CD4-positive, alpha-beta T cell (primary cell): ENCODE measurements around the gene PRDX2. TPM values are rescaled to one million over a fixed set of nuclear protein-coding genes. Genes with fewer than 3 reads are reported as not detected.

Experiments used
- ATAC-seq: fragments of 200-7000 bp; cut with Tn5 transposase; one replicate; pipeline ENCODE4 v1.10.0; 2022; ENCODE audit warnings: mild to moderate bottlenecking; ENCODE audit not compliant: poor library complexity
- CTCF ChIA-PET: fragments of 350-600 bp; sonication (Branson Sonifier 250); formaldehyde crosslinking; loops from one replicate; lab custom pipeline; 2021; ENCODE audit warnings: antibody characterized with exemption, inconsistent platforms; lab: Charles Lee
- POLR2A ChIA-PET: fragments of 350-600 bp; sonication (Branson Sonifier 250); formaldehyde crosslinking; loops from one replicate; lab custom pipeline; 2021; ENCODE audit warnings: antibody characterized with exemption, inconsistent platforms; lab: Charles Lee
- DNase-seq, 14 experiments: peaks; one replicate each; pipeline ENCODE4 v3.0.0-alpha.2; 2013 to 2020; ENCODE audit warnings: mixed read lengths in 2 of 14
- H3K27ac ChIP-seq, 2 donors: one replicate each; pipeline versions ENCODE4 v1.5.1 to v1.7.0; 2013; ENCODE audit warnings: low read length in 2 of 2, low read depth in 1 of 2, mild to moderate bottlenecking in 1 of 2
- H3K27me3 ChIP-seq, 2 experiments: 1 replicate in 1 of 2; 2 replicates in 1 of 2; pipeline versions ENCODE4 v1.6.1 to v1.7.0; 2013; ENCODE audit warnings: low read length in 2 of 2, control low read depth in 1 of 2, mild to moderate bottlenecking in 1 of 2, moderate library complexity in 1 of 2; ENCODE audit not compliant: insufficient read depth in 2 of 2, control insufficient read depth in 1 of 2
- H3K36me3 ChIP-seq: one replicate; pipeline ENCODE4 v1.6.1; 2013; ENCODE audit warnings: low read length, control low read depth; ENCODE audit not compliant: insufficient read depth
- H3K4me1 ChIP-seq: one replicate; pipeline ENCODE4 v1.6.1; 2013; ENCODE audit warnings: low read length, control low read depth; ENCODE audit not compliant: insufficient read depth
- H3K4me3 ChIP-seq: one replicate; pipeline ENCODE4 v1.5.1; 2013; ENCODE audit warnings: mild to moderate bottlenecking, low read length, moderate library complexity
- H3K9me3 ChIP-seq, 2 experiments: 1 replicate in 1 of 2; 2 replicates in 1 of 2; pipeline versions ENCODE4 v1.6.1 to v1.7.0; 2013; ENCODE audit warnings: low read length in 2 of 2, mild to moderate bottlenecking in 2 of 2, control low read depth in 1 of 2, moderate library complexity in 1 of 2; ENCODE audit not compliant: control insufficient read depth in 1 of 2, insufficient read depth in 1 of 2
- H3K27ac Mint-ChIP-seq: one replicate; pipeline ENCODE4 v1.8.0; 2020; ENCODE audit warnings: mixed read lengths
- H3K27me3 Mint-ChIP-seq: one replicate; pipeline ENCODE4 v1.8.0; 2021; ENCODE audit warnings: mixed read lengths
- H3K36me3 Mint-ChIP-seq: one replicate; pipeline ENCODE4 v1.8.0; 2021; ENCODE audit warnings: low read depth, mixed read lengths
- H3K4me1 Mint-ChIP-seq: one replicate; pipeline ENCODE4 v1.8.0; 2021; ENCODE audit warnings: low read depth, mixed read lengths
- H3K4me3 Mint-ChIP-seq: one replicate; pipeline ENCODE4 v1.8.0; 2020; ENCODE audit warnings: mild to moderate bottlenecking, mixed read lengths
- H3K9me3 Mint-ChIP-seq: one replicate; pipeline ENCODE4 v1.8.0; 2020; ENCODE audit warnings: mixed read lengths
- intact Hi-C, 2 experiments: fragments of 100-400 bp; cut with DNase I in 1 of 2; cut with micrococcal nuclease in 1 of 2; formaldehyde crosslinking; loops; one replicate each; pipeline versions ENCODE4 v1.15.1 to v1.9.0; 2023 to 2025; cut with DNase I, micrococcal nuclease
- total RNA-seq, 174 experiments: library from RNA in 2 of 174; stranded (reverse) in 2 of 174; gene quantifications; one replicate each; pipeline ENCODE4 v1.2.3 and lab custom pipeline; 2021 to 2026
- TF ChIP-seq, protein P1 (sequence below): fragments of 200-600 bp; IDR thresholded peaks from one replicate; pipeline ENCODE4 v1.8.0; 2022; ENCODE audit warnings: antibody characterized with exemption, mild to moderate bottlenecking

Gene PRDX2
- total RNA-seq, 2 experiments from 2014 or later = 59.7 to 65.9 TPM

DNA sequence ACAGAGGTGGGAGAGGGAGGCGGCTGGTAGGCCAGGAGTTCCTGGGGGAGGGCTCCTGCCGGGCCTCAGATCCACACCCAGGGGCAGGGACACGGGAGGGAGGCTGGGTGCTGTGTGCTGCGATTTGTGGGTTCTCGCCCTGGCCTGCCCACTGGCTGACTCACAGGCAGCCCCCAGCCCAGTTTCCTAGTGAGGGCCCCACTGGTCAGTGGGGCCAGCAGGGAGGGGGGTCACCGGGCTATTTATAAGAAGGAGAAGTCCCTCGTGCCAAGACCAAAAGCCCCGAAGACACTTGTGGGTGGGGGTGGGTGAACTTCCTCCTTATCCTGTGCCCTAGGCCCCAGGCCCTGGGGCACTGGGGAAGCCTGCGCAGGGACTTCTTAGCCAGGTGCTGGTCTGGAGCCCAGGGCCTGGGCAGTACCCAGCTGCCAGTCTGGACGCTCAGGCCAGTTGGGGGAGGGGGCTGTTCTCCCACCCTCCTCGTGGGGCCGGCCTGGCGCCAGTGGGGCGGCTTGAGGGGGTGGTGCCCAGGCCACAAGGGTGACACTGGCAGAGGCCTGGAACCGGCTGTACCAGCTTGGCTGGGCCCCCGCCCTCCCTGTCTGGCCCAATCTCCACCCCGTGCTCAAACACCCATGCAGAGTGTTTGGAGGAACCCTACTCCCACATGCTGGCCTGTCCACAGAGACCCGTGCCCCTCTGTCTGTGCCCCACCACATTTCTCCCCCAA, 15.3 kb downstream of the PRDX2 start:
- DNase-seq (peak in 4 of 14 experiments; percentile 13 to 75 (median 57)), ATAC-seq (no peak)
- Histone ChIP-seq H3K4me1 (peaks cover 87% of the 10 kb centered on the region), H3K27ac (peak overlapping the region; percentile 91 to 98), H3K9me3 (no peaks in the 10 kb centered on the region), H3K4me3 (no peak overlapping the region), H3K36me3 (no peaks in the 10 kb centered on the region), H3K27me3 (no peaks in the 10 kb centered on the region)
- ChIA-PET CTCF (interaction anchor here (0.7 to 1.1 kb wide), 2 partner anchors 9 to 10 kb away, joined by 3 to 4 read pairs; no protein-coding TSS in a partner anchor), POLR2A (interaction anchor here (4.0 kb wide), 1 partner anchor 9 kb away, joined by 31 read pairs; no protein-coding TSS in a partner anchor)
- no peak overlapping the region for H3K4me3 Mint-ChIP-seq
- intact Hi-C loops = loop anchor here in 1 of 2 experiments (10.0 kb wide), 1 partner anchor 148 kb away; the partner anchor contains the start of genes CALR and FARSA
- peaks cover 44% of the 10 kb centered on the region for H3K4me1 Mint-ChIP-seq
- H3K27ac Mint-ChIP-seq = peak overlapping the region; percentile 32
- TF ChIP-seq, protein P1, sequence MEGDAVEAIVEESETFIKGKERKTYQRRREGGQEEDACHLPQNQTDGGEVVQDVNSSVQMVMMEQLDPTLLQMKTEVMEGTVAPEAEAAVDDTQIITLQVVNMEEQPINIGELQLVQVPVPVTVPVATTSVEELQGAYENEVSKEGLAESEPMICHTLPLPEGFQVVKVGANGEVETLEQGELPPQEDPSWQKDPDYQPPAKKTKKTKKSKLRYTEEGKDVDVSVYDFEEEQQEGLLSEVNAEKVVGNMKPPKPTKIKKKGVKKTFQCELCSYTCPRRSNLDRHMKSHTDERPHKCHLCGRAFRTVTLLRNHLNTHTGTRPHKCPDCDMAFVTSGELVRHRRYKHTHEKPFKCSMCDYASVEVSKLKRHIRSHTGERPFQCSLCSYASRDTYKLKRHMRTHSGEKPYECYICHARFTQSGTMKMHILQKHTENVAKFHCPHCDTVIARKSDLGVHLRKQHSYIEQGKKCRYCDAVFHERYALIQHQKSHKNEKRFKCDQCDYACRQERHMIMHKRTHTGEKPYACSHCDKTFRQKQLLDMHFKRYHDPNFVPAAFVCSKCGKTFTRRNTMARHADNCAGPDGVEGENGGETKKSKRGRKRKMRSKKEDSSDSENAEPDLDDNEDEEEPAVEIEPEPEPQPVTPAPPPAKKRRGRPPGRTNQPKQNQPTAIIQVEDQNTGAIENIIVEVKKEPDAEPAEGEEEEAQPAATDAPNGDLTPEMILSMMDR = no peak
- peaks cover 13% of the 10 kb centered on the region for H3K36me3 Mint-ChIP-seq
- peaks cover 2% of the 10 kb centered on the region for H3K27me3 Mint-ChIP-seq
- no peaks in the 10 kb centered on the region for H3K9me3 Mint-ChIP-seq

DNA sequence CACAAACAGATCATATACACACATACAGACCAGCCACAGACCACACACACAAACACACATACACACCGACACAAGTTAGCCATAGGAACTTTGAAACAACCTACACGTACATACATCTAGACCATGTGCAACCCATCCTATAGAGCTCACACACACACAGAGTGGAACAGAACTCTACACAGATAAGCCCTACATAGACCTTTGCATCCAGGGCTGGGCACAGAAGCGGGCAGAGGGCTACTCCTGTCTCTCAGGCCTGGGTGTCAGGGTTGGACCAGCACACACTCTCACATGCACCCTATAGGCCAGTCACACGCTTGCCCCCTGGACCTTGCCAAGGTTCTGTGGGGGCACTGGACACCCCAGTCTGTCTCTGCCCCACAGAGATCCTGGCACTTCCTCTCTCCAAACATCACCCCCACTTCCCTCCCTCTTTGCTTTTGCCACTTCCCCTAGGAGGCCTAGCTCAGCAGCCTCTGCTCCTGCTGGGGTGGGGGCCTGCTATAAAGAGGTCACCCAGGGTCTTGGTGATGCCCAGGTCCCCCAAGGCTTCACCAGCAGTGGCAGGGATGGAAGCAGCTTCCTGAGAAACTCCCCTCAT, 16.1 kb downstream of the PRDX2 start:
- Mint-ChIP-seq H3K27me3 (no peaks in the 10 kb centered on the region), H3K9me3 (no peaks in the 10 kb centered on the region), H3K4me1 (peaks cover 37% of the 10 kb centered on the region), H3K4me3 (no peak overlapping the region), H3K36me3 (peaks cover 5% of the 10 kb centered on the region), H3K27ac (no peak overlapping the region)
- H3K9me3 ChIP-seq = no peaks in the 10 kb centered on the region
- intact Hi-C loops = loop anchor here in 1 of 2 experiments (10.0 kb wide), 1 partner anchor 149 kb away; the partner anchor contains the start of genes CALR and FARSA
- ATAC-seq (no peak), DNase-seq (peak in 4 of 14 experiments; percentile 7 to 57 (median 51))
- TF ChIP-seq, protein P1 = no peak
- H3K27ac ChIP-seq = peak overlapping the region; percentile 91 to 98
- no peak overlapping the region for H3K4me3 ChIP-seq
- POLR2A ChIA-PET = no interaction called here
- CTCF ChIA-PET = interaction anchor here (0.7 kb wide), 1 partner anchor 11 kb away, joined by 4 read pairs; no protein-coding TSS in a partner anchor
- H3K4me1 ChIP-seq = peaks cover 82% of the 10 kb centered on the region
- no peaks in the 10 kb centered on the region for H3K36me3 ChIP-seq
- H3K27me3 ChIP-seq = no peaks in the 10 kb centered on the region

DNA sequence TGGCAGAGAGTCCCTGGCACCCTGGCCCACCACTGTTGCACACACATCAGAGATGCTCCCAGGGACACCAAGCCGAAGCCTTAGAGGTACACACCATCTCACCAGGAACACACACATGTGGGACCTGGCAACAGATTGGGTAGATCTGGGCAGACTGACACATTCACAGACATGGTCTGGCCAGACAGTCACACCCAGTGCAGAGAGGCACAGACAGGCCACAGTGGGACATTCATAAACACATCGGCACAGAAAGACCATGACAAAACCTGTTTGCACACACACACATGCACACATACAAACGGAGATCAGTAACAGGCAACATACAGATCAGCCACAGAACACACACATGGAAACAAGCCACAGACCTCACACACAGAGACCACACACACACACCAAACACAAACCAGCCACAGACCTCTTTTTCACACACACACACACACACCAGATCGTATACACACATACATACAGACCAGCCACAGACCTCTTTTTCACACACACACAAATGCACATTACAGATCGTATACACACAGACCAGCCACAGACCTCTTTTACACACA, 16.6 kb downstream of the PRDX2 start:
- Mint-ChIP-seq H3K36me3 (no peaks in the 10 kb centered on the region), H3K27me3 (no peaks in the 10 kb centered on the region), H3K27ac (no peak overlapping the region), H3K9me3 (no peaks in the 10 kb centered on the region), H3K4me3 (no peak overlapping the region), H3K4me1 (peaks cover 33% of the 10 kb centered on the region)
- Histone ChIP-seq H3K27ac (peak overlapping the region; percentile 91 to 98), H3K36me3 (no peaks in the 10 kb centered on the region), H3K4me1 (peaks cover 78% of the 10 kb centered on the region), H3K27me3 (no peaks in the 10 kb centered on the region), H3K4me3 (no peak overlapping the region), H3K9me3 (no peaks in the 10 kb centered on the region)
- peak; percentile 0 for ATAC-seq
- TF ChIP-seq, protein P1 = no peak
- DNase-seq = peak in 5 of 14 experiments; percentile 17 to 85 (median 72)
- ChIA-PET POLR2A (no interaction called here), CTCF (no interaction called here)
- intact Hi-C loops = loop anchor here in 1 of 2 experiments (10.0 kb wide), 1 partner anchor 150 kb away; the partner anchor contains the start of genes CALR and FARSA
